GM19035 (cell line): ENCODE measurements around the gene LHX8.
"Not testable (repeated sequence)": the region's sequence is repeated elsewhere in the genome, so short reads cannot be mapped to it uniquely, and the experiment has no call there.

ENCODE experiments used
- ATAC-seq: cut with Tn5 transposase; IDR thresholded peaks from one replicate; pipeline ENCODE4 v1.9.1; 2021; ENCODE audit not compliant: unreplicated experiment

Gene LHX8

DNA sequence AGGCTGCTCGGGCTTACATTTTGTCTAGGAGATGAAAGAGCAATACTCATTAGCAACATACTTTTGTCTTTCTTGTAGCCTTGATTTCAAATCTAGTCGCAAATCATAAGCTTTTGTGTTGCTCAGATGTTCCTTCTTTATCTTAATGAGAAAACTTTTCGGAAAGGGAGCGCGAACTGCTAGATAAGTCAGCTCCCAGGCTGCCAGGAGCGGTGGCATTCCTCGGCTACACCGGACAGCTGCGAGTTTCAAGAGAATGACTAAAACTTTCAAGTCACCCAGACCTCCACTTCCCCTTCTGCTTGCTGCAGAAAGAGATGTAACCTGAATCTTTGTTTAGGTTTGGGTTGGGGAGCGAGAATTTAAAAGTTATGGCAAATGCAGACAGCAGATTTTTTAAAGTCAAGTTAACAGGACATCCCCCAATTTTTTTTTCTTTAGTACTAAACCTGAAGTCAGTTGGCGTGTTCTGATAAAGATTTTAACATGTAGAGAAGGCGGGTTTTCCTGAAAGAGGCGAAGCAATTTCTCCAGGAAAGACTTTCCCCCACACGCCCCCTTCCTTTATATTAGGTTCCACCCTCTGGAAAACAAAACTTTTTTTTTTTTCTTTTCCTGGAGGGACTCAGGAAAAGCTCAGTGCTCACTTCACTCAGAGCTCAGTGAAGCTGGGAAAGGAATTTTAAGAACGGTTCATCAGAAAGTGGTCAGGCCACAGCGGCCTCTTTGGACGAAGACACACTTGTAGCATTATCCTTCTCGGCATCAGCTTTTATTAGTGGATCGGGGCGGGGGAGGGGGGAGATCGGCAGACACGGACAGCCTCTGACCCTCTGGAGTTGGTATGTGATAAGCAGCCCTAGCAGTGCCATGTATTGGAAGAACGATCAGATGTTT is at the start of gene LHX8:
TSS of gene LHX8 (plus strand) at position 639 of the 897 bp plus-strand sequence. CDS start 2,227 bp downstream, outside the sequence.
- ATAC-seq = no peak

- no peak for ATAC-seq
Observed at GRCh38 chr1:75085931-75086330, 48.3 kb upstream of the LHX8 start.

DNA sequence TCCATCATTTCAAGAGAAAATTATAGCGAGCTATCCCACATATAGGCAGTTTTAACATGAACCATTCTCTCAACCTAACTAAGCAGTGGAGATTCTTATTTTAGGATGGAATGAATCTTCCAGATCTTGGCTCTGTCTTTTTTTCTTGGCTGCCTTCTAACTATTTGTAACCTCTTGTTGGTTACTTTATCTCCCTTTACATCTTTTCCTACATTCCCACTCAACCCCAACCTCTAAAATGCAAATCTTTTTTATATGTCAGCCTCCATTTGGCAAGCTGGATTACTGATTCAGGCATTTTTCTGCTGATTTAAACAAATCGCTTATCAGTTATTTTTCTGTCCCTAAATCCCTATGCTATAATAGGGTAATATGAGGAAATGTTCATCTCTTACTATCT is 46.9 kb upstream of the LHX8 start:
- ATAC-seq = no peak

- no peak for ATAC-seq
Observed at GRCh38 chr1:75092141-75092540, 42.0 kb upstream of the LHX8 start.

DNA sequence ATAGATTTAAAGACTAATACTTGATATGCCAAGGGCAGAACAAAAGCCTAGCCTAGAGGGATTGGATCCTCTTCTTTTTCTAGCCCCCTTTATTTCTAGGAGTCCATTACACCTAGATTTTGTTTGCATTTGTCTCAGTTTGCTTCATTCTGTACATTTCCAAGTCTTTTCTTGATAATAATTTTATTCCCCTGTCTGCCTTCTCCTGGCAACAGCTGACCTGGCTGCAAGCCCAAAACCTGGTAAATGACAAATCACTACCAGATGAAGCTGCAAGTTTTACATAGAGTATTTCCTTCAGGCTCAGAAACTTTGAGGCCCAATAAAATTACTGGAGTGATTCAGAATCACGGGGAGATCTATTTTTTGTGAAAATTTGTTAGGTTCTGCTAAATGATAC is 36.5 kb upstream of the LHX8 start:
- ATAC-seq = no peak

DNA sequence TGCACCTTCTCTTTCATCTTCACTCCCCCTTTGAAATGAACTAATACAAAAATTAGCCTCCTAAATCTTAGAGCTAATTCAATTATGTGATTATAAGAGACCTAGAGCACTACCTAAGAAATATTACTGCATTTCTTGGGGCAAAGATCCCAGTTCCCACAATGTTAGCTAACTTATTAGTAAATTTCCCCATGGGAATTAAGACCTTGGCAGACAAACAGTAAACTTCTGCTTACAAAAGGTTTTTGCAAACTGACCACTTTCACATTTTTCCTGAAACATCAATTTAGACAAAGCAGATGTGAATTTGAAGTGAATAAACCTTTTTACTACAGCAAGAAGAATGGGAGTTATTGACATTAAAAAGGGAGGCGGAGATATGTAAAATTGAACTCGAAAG is 34.6 kb upstream of the LHX8 start:
- ATAC-seq = no peak

- no peak for ATAC-seq
Observed at GRCh38 chr1:75100481-75101092, 33.6 kb upstream of the LHX8 start.

GRCh38 chr1:75112362-75112951 is 21.7 kb upstream of the LHX8 start:
- ATAC-seq = not testable (repeated sequence)

DNA sequence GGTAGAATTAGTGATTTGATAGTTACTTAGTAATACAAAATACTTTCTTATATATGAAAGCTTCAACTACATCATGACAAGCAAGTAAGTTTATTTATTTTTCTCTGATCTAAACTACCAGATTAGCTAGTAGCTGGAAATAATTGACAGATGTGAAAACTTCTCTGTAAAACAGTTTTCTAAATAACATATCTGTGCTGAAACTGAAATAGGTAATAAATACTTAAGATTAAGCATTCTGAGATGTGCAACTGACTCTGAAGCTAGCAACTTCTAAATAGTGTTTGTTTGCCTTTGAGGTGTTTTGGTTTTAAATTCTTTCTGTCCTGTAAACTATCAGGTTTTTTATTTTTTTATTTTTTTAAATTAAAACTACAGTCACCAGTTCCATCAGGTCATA is 18.5 kb upstream of the LHX8 start:
- no peak for ATAC-seq

- ATAC-seq = no peak
Observed at GRCh38 chr1:75123756-75124155, 10.4 kb upstream of the LHX8 start.

DNA sequence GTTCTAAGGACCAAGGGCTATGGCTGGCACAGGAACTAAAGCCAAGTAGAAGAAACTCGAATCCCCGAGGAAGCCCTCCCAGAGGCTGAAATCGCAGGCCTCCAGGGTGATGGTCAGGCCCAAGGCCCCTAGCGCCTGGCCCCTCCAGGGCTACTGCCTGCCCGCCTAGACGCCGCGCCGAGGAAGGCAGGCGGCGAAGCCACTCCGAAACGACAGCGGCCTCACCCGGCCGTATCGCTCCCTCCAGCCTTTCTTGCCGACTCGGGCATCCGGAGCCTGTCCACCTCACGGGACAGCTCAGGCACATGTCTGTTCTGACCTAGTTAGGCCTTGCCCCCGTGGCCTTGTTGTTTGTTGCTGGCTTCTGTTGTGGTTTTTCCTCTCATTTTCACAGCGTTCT is 9.7 kb upstream of the LHX8 start:
- no peak for ATAC-seq

DNA sequence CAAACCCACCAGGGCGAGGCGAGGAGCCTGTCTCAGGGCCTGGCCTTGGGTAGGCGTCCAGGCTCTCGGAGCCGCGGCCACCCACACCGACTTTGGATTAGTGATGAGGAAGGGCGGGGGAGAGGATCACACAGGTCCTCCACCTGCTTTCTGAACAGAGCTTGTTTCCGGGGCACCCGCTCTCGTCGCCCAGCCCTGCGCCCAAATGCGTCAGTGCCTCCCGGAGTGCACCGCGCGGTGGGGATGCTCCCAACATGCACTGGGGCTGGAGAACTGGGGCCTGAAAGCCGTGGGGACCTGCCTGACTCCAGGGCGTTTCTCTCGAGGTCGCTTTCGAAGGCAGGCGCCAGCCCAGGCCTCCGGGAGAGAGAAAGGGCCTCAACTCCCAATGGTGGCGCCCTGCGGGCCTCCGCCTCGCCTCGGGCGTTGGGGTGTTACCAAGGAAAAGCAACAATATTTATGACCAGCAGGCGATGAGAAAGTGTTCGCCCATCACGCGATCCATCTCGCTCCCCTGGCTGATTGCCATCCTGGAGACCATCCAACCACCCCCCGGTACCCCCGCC is 8.9 kb upstream of the LHX8 start:
- no peak for ATAC-seq

DNA sequence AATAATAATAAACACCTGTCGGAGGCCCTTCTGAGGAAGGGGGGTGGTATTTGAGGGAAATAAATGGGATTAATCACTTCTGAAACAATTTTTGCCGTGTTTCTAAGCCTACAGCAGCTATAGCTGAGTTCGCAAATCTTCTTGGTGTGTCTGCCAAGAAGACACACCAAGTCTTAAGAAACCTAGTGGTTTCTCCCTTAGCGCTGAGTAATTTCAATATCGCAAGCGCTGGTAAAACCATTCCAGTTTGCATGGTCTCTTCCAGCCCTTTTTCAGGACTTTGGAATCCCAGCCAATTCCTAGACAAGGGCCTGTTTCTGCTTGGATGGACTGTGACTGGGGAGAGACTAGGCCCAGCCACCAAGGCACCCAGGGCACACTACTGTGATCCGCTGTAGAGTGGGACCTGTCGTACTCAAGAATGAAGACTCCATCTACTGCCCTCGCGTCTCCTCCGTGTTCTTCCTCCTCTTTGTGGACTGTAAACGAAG is 7.5 kb upstream of the LHX8 start:
- no peak for ATAC-seq

DNA sequence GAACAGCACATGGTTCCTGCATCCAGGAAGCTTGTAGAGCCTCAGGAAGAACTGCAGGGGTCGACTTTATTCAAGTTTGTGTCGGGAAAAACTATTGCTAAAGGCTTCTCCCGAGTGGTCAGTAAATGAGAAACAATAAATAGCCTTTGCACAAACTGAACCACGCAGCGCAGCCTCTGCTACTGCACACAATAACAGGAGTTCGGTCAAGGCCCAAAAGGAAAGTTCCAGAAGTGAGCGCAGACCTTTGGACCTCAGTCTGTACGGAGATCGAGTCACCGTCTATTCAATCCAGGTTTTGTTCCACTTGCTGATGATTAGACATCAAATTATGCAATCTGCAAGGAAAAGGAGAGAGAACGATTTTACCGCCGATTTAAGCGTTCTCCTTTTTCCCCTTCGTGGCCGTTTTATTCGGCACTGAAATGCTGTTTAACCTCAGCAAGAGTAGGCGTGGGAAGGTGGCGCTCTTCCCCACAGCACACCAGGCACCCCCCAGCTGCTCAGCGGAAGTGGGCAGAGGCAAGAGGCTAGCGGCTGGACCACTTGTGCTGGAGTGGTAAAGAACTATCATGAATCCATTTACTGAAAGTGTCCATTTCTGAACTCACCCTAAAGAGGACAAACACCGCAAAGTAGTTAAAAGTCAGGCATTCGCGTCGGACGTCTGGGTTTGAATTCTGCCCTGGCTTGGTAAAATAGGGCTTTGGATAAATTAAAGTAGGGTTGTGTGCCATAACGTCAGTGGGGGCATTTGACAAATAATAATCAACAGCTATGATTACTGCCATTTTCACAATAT is 6.1 kb upstream of the LHX8 start:
- no peak for ATAC-seq

GRCh38 chr1:75129660-75129982 is 4.6 kb upstream of the LHX8 start:
- ATAC-seq = no peak

DNA sequence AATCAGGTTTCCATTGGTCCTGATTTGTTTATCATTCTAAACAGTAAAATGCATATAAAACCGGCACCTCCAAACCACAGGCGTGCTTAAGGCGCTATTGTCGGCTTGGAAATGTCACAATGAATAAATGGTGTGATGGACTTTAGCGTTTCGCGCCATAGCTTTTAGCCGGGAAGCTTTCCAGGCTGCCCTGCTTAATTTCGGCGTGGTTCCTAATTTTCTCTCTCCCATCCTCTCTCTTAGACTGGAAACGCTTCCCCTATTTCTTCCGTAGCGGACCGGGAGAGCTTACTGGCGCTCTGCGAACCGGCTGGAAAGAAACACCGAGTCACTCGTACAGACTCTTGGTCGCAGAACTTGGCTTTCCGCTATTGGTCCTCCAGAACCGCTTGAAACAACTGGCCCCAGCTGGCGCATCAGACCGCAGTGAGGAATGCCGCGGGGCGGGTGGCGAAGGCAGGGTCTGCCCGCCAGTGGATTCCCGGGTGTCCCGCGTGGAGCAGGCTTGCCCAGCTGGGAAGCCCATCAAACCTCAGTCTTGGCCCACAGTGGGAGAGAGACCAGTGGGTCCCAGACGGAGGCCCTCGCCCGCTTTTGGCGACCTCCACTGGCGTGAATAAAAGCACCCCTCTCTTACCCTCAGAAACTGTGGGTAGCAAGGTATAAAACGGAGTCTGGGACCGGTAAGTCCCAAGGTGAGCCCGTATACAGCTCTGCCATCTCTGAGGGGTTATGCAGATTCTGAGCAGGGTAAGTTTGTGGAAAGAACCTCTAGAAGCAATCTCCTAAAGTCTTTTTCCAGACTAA is 4.0 kb upstream of the LHX8 start:
- no peak for ATAC-seq

- no peak for ATAC-seq
Observed at GRCh38 chr1:75130865-75131564, 3.2 kb upstream of the LHX8 start.

GRCh38 chr1:75131565-75132241 is 2.5 kb upstream of the LHX8 start:
- ATAC-seq = no peak

DNA sequence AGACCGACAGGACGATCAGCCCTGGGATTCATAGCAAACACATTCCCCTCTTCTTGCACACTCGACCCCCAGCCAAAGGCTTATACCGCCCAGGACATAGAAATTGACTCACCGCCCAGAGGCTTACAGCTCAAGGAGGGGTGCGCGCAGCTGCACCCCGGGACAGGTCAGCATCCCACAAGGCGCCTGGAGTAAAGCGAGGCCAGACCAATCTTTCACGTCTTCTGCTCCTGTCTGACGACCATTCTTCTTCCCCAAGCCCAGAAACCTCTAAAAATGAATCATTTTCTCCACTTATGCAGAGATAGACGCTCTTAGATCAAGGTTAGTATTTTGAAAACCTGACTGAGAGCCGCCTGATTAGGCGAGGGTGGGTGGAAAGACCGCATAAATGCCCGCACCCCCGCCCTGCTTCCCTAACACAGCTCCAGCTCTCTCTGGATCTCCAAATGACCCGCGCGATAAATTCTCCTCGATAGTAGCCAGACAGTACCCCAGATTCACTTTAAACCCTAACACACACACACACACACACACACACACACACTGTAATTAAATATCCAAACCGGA is 1.9 kb upstream of the LHX8 start:
- ATAC-seq = no peak
